Vagina (tissue), 2 donors: ENCODE data around the gene UBAP2L. TPM values are rescaled to one million over a fixed set of nuclear protein-coding genes. Genes with fewer than 3 reads are reported as not detected.

ENCODE experiments used
- DNase-seq, 2 donors: peaks; one replicate each; pipeline ENCODE4 v3.0.0-alpha.2; 2017; ENCODE audit errors: extremely low spot score in 2 of 2
- H3K27ac ChIP-seq: fragments of 200-600 bp; sonication (generic); one replicate; pipeline ENCODE4 v1.5.1; 2019
- H3K27me3 ChIP-seq: fragments of 200-600 bp; sonication (generic); one replicate; pipeline ENCODE4 v1.5.1; 2019
- H3K36me3 ChIP-seq, 2 donors: fragments of 200-600 bp; sonication (generic); one replicate each; pipeline ENCODE4 v1.5.1; 2017 to 2019
- H3K4me1 ChIP-seq: fragments of 200-600 bp; sonication (generic); one replicate; pipeline ENCODE4 v1.5.1; 2019
- H3K4me3 ChIP-seq, 2 donors: fragments of 200-600 bp; sonication (generic); 1 replicate in 1 of 2; 2 replicates in 1 of 2; pipeline ENCODE4 v1.5.1; 2016 to 2019
- H3K9me3 ChIP-seq: fragments of 200-600 bp; sonication (generic); one replicate; pipeline ENCODE4 v1.5.1; 2019
- POLR2A ChIP-seq, 2 donors: fragments of 450-650 bp; IDR thresholded peaks; one replicate each; pipeline ENCODE4 v1.6.1; 2017; ENCODE audit warnings: antibody characterized with exemption in 2 of 2, mild to moderate bottlenecking in 2 of 2, moderate library complexity in 2 of 2
- POLR2AphosphoS5 ChIP-seq, 2 donors: sonication (generic); formaldehyde crosslinking; IDR thresholded peaks; one replicate each; pipeline ENCODE4 v1.9.0; 2017; ENCODE audit warnings: antibody characterized with exemption in 2 of 2, mild to moderate bottlenecking in 2 of 2, low read depth in 1 of 2; ENCODE audit not compliant: insufficient read depth in 1 of 2
- intact Hi-C: fragments of 100-400 bp; cut with DNase I; formaldehyde crosslinking; loops from one replicate; pipeline ENCODE4 v1.15.1; 2023
- total RNA-seq: library from RNA; depleted of rRNA; stranded (reverse); fragments of >200 nt; gene quantifications from one replicate; pipeline ENCODE4 v1.2.3, GENCODE V29; 2016
- TF ChIP-seq, protein P1 (sequence below), 3 experiments: fragments of 450-650 bp in 2 of 3; fragments of 200-600 bp in 1 of 3; sonication (generic) in 1 of 3; IDR thresholded peaks; one replicate each; pipeline ENCODE4 v1.5.1; 2017 to 2019; ENCODE audit warnings: antibody characterized with exemption in 3 of 3, mild to moderate bottlenecking in 2 of 3, moderate library complexity in 2 of 3

UBAP2L gene
- total RNA-seq, 1 donor from 2014 or later, result 75.9 TPM

GRCh38 chr1:154236855-154237254 lies 16.1 kb downstream of the UBAP2L start:
- no peaks in the 10 kb centered on the region for H3K4me1 ChIP-seq
- H3K27ac ChIP-seq, result no peak overlapping the region
- no peak for DNase-seq
- H3K36me3 ChIP-seq, result peaks cover 0 to 80% of the 10 kb centered on the region in 2 donors
- TF ChIP-seq POLR2A (IDR thresholded peaks at IDR 0.05), result no peak
- TF ChIP-seq, protein P1, sequence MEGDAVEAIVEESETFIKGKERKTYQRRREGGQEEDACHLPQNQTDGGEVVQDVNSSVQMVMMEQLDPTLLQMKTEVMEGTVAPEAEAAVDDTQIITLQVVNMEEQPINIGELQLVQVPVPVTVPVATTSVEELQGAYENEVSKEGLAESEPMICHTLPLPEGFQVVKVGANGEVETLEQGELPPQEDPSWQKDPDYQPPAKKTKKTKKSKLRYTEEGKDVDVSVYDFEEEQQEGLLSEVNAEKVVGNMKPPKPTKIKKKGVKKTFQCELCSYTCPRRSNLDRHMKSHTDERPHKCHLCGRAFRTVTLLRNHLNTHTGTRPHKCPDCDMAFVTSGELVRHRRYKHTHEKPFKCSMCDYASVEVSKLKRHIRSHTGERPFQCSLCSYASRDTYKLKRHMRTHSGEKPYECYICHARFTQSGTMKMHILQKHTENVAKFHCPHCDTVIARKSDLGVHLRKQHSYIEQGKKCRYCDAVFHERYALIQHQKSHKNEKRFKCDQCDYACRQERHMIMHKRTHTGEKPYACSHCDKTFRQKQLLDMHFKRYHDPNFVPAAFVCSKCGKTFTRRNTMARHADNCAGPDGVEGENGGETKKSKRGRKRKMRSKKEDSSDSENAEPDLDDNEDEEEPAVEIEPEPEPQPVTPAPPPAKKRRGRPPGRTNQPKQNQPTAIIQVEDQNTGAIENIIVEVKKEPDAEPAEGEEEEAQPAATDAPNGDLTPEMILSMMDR (IDR thresholded peaks at IDR 0.05), result no peak
- TF ChIP-seq POLR2AphosphoS5 (IDR thresholded peaks at IDR 0.05; ENCODE audit: insufficient read depth in 1 of 2, low read depth in 1 of 2), result no peak
- intact Hi-C loops, result no loop called here
- no peaks in the 10 kb centered on the region for H3K9me3 ChIP-seq
- H3K4me3 ChIP-seq, result no peak overlapping the region
- no peaks in the 10 kb centered on the region for H3K27me3 ChIP-seq

DNA sequence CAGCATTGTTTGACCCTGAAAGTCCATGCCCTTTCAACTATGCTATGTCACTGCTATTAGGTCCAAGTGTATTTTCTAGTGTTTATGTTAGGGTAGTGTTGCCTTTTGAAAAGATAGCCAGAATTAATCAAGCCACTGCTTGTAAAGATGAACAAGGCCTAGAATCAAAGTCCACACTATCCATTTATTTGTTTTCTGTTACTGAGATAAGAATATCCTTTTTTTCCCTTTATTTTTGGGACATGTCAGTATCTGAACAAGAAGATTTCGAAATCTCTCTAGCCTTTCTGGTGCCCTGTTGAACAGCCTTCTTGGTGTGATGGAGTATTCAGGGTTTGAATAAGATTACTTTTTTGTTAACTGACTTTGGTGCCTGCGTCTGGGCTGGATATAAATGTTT lies 16.7 kb downstream of the UBAP2L start:
- H3K4me3 ChIP-seq, result no peak overlapping the region
- no peak overlapping the region for H3K27ac ChIP-seq
- TF ChIP-seq POLR2AphosphoS5 (IDR thresholded peaks at IDR 0.05; ENCODE audit: insufficient read depth in 1 of 2, low read depth in 1 of 2) (no peak), POLR2A (IDR thresholded peaks at IDR 0.05) (no peak)
- TF ChIP-seq, protein P1 (IDR thresholded peaks at IDR 0.05), result no peak
- DNase-seq, result no peak
- H3K4me1 ChIP-seq, result no peaks in the 10 kb centered on the region
- H3K27me3 ChIP-seq, result no peaks in the 10 kb centered on the region
- H3K36me3 ChIP-seq, result peaks cover 0 to 82% of the 10 kb centered on the region in 2 donors
- intact Hi-C loops, result no loop called here
- H3K9me3 ChIP-seq, result no peaks in the 10 kb centered on the region

- TF ChIP-seq, protein P1 (IDR thresholded peaks at IDR 0.05), result no peak
- intact Hi-C loops, result no loop called here
- Histone ChIP-seq H3K27ac (no peak overlapping the region), H3K4me3 (no peak overlapping the region), H3K36me3 (peaks cover 0 to 82% of the 10 kb centered on the region in 2 donors), H3K9me3 (no peaks in the 10 kb centered on the region), H3K27me3 (no peaks in the 10 kb centered on the region), H3K4me1 (no peaks in the 10 kb centered on the region)
- no peak for DNase-seq
Observed at GRCh38 chr1:154237880-154238506, 17.2 kb downstream of the UBAP2L start.

- no peak for DNase-seq
- no peak overlapping the region for H3K27ac ChIP-seq
- H3K9me3 ChIP-seq, result no peaks in the 10 kb centered on the region
- TF ChIP-seq POLR2AphosphoS5 (IDR thresholded peaks at IDR 0.05; ENCODE audit: insufficient read depth in 1 of 2, low read depth in 1 of 2) (no peak), POLR2A (IDR thresholded peaks at IDR 0.05) (no peak)
- TF ChIP-seq, protein P1 (IDR thresholded peaks at IDR 0.05), result no peak
- no peaks in the 10 kb centered on the region for H3K4me1 ChIP-seq
- H3K4me3 ChIP-seq, result no peak overlapping the region
- H3K27me3 ChIP-seq, result no peaks in the 10 kb centered on the region
- intact Hi-C loops, result no loop called here
- H3K36me3 ChIP-seq, result peaks cover 0 to 83% of the 10 kb centered on the region in 2 donors
Observed at GRCh38 chr1:154239491-154239890, 18.7 kb downstream of the UBAP2L start.

- Histone ChIP-seq H3K27ac (no peak overlapping the region), H3K9me3 (no peaks in the 10 kb centered on the region), H3K27me3 (no peaks in the 10 kb centered on the region), H3K36me3 (peaks cover 0 to 83% of the 10 kb centered on the region in 2 donors), H3K4me3 (no peak overlapping the region), H3K4me1 (no peaks in the 10 kb centered on the region)
- TF ChIP-seq POLR2A (IDR thresholded peaks at IDR 0.05) (no peak), POLR2AphosphoS5 (IDR thresholded peaks at IDR 0.05; ENCODE audit: insufficient read depth in 1 of 2, low read depth in 1 of 2) (no peak)
- TF ChIP-seq, protein P1 (IDR thresholded peaks at IDR 0.05), result no peak
- intact Hi-C loops, result no loop called here
- no peak for DNase-seq
Observed at GRCh38 chr1:154240294-154240833, 19.6 kb downstream of the UBAP2L start.
